Spleen (tissue), 7 donors: ENCODE data around the gene KRTAP12-4.

Experiments used
- POLR2A ChIP-seq, 3 donors: fragments of 450-650 bp; IDR thresholded peaks; one replicate each; pipeline ENCODE4 v1.5.1; 2017; ENCODE audit warnings: antibody characterized with exemption in 3 of 3, mild to moderate bottlenecking in 1 of 3
- POLR2AphosphoS5 ChIP-seq, 3 donors: sonication (generic); formaldehyde crosslinking; IDR thresholded peaks; one replicate each; pipeline ENCODE4 v1.5.1; 2017; ENCODE audit warnings: antibody characterized with exemption in 3 of 3
- TF ChIP-seq, protein P1 (sequence below), 11 experiments: fragments of 200-600 bp in 7 of 11; fragments of 450-650 bp in 4 of 11; sonication (generic) in 4 of 11; IDR thresholded peaks in 8 of 11; conservative IDR thresholded peaks in 3 of 11; 1 replicate in 7 of 11; 2 replicates in 4 of 11; pipeline versions ENCODE4 v1.4.0 to v1.8.0; 2016 to 2021; ENCODE audit warnings: antibody characterized with exemption in 11 of 11, inconsistent platforms in 4 of 11, mild to moderate bottlenecking in 1 of 11
- donor health status: DM: no; HTN: no; CAD: no; lungs with moderate emphysema.
- donor health status: DM: no; HTN: no; CAD: no.
- donor health status: DM: no; HTN: no; CAD: no.

DNA sequence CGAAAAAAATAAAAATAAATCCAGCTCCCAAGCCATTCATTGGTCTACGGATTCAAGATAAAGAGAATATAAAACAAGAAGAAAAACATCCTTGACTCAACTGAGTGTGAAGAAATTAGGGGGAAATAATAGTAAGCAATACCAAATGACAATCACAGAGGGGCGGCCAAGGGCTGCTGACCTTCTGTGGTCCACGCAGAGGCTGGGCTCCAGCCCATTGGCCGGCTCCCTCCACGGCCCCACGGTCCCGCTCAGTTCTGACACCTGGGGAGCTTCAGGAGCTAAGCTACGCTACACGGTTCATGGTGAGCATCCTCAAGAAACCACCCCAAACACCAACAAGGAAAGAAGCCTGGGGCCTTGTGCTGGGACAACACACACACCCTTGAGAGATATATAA lies 42.1 kb upstream of the KRTAP12-4 start:
- TF ChIP-seq, protein P1, sequence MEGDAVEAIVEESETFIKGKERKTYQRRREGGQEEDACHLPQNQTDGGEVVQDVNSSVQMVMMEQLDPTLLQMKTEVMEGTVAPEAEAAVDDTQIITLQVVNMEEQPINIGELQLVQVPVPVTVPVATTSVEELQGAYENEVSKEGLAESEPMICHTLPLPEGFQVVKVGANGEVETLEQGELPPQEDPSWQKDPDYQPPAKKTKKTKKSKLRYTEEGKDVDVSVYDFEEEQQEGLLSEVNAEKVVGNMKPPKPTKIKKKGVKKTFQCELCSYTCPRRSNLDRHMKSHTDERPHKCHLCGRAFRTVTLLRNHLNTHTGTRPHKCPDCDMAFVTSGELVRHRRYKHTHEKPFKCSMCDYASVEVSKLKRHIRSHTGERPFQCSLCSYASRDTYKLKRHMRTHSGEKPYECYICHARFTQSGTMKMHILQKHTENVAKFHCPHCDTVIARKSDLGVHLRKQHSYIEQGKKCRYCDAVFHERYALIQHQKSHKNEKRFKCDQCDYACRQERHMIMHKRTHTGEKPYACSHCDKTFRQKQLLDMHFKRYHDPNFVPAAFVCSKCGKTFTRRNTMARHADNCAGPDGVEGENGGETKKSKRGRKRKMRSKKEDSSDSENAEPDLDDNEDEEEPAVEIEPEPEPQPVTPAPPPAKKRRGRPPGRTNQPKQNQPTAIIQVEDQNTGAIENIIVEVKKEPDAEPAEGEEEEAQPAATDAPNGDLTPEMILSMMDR (IDR thresholded peaks at IDR 0.05 in 8 of 11, conservative IDR thresholded peaks at IDR 0.05 in 3 of 11), result no peak
- TF ChIP-seq POLR2A (IDR thresholded peaks at IDR 0.05), result no peak
- no peak for TF ChIP-seq POLR2AphosphoS5 (IDR thresholded peaks at IDR 0.05)
